ENCODE results near the gene TMC2.

Gene TMC2

DNA sequence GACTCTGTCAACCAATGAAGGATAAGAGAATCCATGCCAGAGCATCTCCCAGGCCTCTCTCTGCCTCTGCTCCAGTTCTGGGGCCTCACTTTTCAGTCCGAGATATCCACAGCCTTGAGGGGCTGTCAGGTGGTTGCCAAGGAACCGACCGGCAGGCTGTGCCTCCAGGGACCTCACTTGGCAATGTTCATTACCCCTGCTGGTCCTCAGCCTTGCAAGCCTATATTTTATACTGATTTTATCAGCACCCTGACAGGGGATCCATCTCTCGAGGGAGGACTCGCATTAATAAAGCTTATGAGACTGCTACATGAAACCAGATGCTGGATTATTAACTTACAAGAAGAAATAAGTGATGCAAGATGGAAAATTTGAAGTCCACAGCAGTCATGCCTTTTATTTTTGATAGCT lies 39.9 kb downstream of the TMC2 start:
- Histone ChIP-seq H3K4me1 (ENCODE audit: control insufficient read depth in 2 of 2, insufficient read depth in 1 of 2, low read depth in 1 of 2, low read length in 2 of 2) (peaks cover 0 to 2% of the 10 kb centered on the region in 2 donors), H2AFZ (ENCODE audit: low read length) (no peak overlapping the region), H2BK120ac (ENCODE audit: low read depth, low read length) (no peak overlapping the region), H2BK15ac (ENCODE audit: low read length) (no peak overlapping the region), H3K14ac (ENCODE audit: low read length) (no peak overlapping the region), H3K36me3 (replicated peaks in 1 of 2; ENCODE audit: control insufficient read depth in 2 of 2, insufficient read depth in 2 of 2, low read length in 2 of 2) (no peaks in the 10 kb centered on the region), H3K27me3 (ENCODE audit: control insufficient read depth in 3 of 3, insufficient read depth in 3 of 3, low read depth in 1 of 3, low read length in 3 of 3) (peaks cover 0 to 22% (median 0%) of the 10 kb centered on the region in 3 experiments), H3K18ac (ENCODE audit: low read length) (no peak overlapping the region), H2AK5ac (ENCODE audit: low read depth, low read length) (no peak overlapping the region), H3K4ac (ENCODE audit: low read length) (no peak overlapping the region), H2BK5ac (ENCODE audit: low read length) (no peak overlapping the region), H3K9me3 (replicated peaks in 1 of 2; ENCODE audit: control insufficient read depth in 2 of 2, insufficient read depth in 1 of 2, low read depth in 1 of 2, low read length in 2 of 2) (no peaks in the 10 kb centered on the region), H3K9ac (ENCODE audit: low read depth, low read length, poor library complexity) (no peak overlapping the region), H3K4me2 (ENCODE audit: insufficient read depth, low read length, poor library complexity, severe bottlenecking) (no peak overlapping the region), H3K79me1 (ENCODE audit: low read depth, low read length) (no peaks in the 10 kb centered on the region), H3K27ac (replicated peaks; ENCODE audit: low read length) (no peak overlapping the region), H3K23ac (ENCODE audit: low read depth, low read length, poor library complexity) (no peak overlapping the region), H4K8ac (ENCODE audit: low read depth, low read length) (no peak overlapping the region), H4K91ac (ENCODE audit: low read depth, low read length, poor library complexity) (no peak overlapping the region), H2BK12ac (ENCODE audit: low read length) (no peak overlapping the region), H3K4me3 (ENCODE audit: low read length in 2 of 2) (no peak overlapping the region)
- no CpG with 5 or more reads among the region's 5 CpGs for WGBS, 2 donors (ENCODE audit: extremely low coverage in 2 of 2, insufficient read length in 2 of 2, insufficient replicate concordance in 1 of 2)
- DNase-seq (ENCODE audit: low spot score), result no peak

DNA sequence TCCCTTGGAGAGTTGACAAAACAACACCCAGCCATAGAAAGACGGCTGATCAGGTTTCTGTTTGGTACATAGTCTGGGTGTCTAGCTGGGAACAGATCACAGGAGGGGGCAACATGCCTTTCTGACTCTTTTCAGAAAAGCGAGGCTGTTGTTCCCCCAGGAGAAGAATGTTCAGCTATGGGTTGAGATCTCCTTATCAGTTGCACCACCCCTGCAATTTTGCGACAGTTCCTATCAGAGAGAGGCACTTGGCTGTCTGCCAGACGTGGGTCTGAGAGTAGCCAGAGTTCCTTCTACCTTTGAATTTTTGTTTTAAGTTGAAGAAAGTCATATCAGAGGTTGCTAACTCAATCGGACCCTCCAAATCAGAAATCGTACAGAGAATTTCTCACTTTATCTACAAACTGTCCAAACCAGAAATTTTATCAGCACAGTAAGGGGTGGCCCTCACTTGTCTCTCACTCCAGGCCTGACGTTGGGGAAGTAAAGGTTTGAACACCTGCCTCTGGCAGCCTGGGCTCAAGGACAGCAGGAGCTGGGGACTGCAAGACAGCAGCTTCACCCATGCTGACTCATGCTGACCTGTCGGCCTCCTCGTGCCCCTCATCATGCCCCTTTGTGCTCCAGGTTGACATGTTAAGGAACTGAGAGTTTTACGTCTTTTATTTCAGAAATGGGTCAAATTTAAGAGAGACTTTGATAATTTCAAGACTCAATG lies 42.3 kb downstream of the TMC2 start:
- WGBS, 2 donors (ENCODE audit: extremely low coverage in 2 of 2, insufficient read length in 2 of 2, insufficient replicate concordance in 1 of 2), result no CpG with 5 or more reads among the region's 10 CpGs
- H3K9ac ChIP-seq (ENCODE audit: low read depth, low read length, poor library complexity), result no peak overlapping the region

DNA sequence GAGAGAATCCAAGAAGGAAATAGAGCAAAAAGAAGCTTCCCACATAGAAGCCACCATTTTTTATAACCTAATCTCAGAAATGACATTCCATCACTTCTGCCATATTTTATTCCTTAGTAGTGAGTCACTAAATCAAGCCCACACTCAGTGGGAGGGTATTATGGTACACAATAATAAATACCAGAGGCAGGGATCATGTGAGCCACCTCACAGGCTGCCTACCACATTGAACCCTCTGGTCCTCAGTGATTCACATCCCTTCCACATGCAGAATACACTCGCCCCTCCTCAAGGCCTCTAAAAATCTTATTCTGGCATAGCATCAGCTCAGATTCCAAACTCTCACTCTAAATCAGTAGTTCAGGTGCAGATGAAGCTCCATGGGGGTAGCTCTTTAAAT lies 49.4 kb downstream of the TMC2 start:
- H3K27me3 ChIP-seq (ENCODE audit: control insufficient read depth in 3 of 3, insufficient read depth in 3 of 3, low read depth in 1 of 3, low read length in 3 of 3), result peaks cover 0 to 12% (median 0%) of the 10 kb centered on the region in 3 experiments
- H2BK12ac ChIP-seq (ENCODE audit: low read length), result no peak overlapping the region
- H2AFZ ChIP-seq (ENCODE audit: low read length), result no peak overlapping the region
- H3K4me1 ChIP-seq (ENCODE audit: control insufficient read depth in 2 of 2, insufficient read depth in 1 of 2, low read depth in 1 of 2, low read length in 2 of 2), result no peaks in the 10 kb centered on the region
- WGBS, 2 donors (ENCODE audit: extremely low coverage in 2 of 2, insufficient read length in 2 of 2, insufficient replicate concordance in 1 of 2), result no CpG with 5 or more reads among the region's 1 CpG
- no peak for DNase-seq (ENCODE audit: low spot score)
- no peak overlapping the region for H4K91ac ChIP-seq (ENCODE audit: low read depth, low read length, poor library complexity)
- H2BK5ac ChIP-seq (ENCODE audit: low read length), result no peak overlapping the region
- no peak overlapping the region for H3K14ac ChIP-seq (ENCODE audit: low read length)
- no peaks in the 10 kb centered on the region for H3K9me3 ChIP-seq (replicated peaks in 1 of 2; ENCODE audit: control insufficient read depth in 2 of 2, insufficient read depth in 1 of 2, low read depth in 1 of 2, low read length in 2 of 2)
- no peak overlapping the region for H3K4ac ChIP-seq (ENCODE audit: low read length)
- H3K36me3 ChIP-seq (replicated peaks in 1 of 2; ENCODE audit: control insufficient read depth in 2 of 2, insufficient read depth in 2 of 2, low read length in 2 of 2), result no peaks in the 10 kb centered on the region
- no peak overlapping the region for H2BK15ac ChIP-seq (ENCODE audit: low read length)
- no peak overlapping the region for H3K4me3 ChIP-seq (ENCODE audit: low read length in 2 of 2)
- H3K4me2 ChIP-seq (ENCODE audit: insufficient read depth, low read length, poor library complexity, severe bottlenecking), result no peak overlapping the region
- no peaks in the 10 kb centered on the region for H3K79me1 ChIP-seq (ENCODE audit: low read depth, low read length)
- H2BK120ac ChIP-seq (ENCODE audit: low read depth, low read length), result no peak overlapping the region
- H3K23ac ChIP-seq (ENCODE audit: low read depth, low read length, poor library complexity), result no peak overlapping the region
- H2AK5ac ChIP-seq (ENCODE audit: low read depth, low read length), result no peak overlapping the region
- H4K8ac ChIP-seq (ENCODE audit: low read depth, low read length), result no peak overlapping the region
- H3K27ac ChIP-seq (replicated peaks; ENCODE audit: low read length), result no peak overlapping the region
- no peak overlapping the region for H3K18ac ChIP-seq (ENCODE audit: low read length)
- no peak overlapping the region for H3K9ac ChIP-seq (ENCODE audit: low read depth, low read length, poor library complexity)

More for the DNA sequence above, 42.3 kb downstream of the TMC2 start:
- no peak overlapping the region for H2BK15ac ChIP-seq (ENCODE audit: low read length)
- no peak overlapping the region for H2BK12ac ChIP-seq (ENCODE audit: low read length)
- H3K9me3 ChIP-seq (replicated peaks in 1 of 2; ENCODE audit: control insufficient read depth in 2 of 2, insufficient read depth in 1 of 2, low read depth in 1 of 2, low read length in 2 of 2), result no peaks in the 10 kb centered on the region
- no peak overlapping the region for H3K4me3 ChIP-seq (ENCODE audit: low read length in 2 of 2)
- no peak for DNase-seq (ENCODE audit: low spot score)
- no peak overlapping the region for H3K27ac ChIP-seq (replicated peaks; ENCODE audit: low read length)
- peaks cover 0 to 2% of the 10 kb centered on the region in 2 donors for H3K4me1 ChIP-seq (ENCODE audit: control insufficient read depth in 2 of 2, insufficient read depth in 1 of 2, low read depth in 1 of 2, low read length in 2 of 2)
- H2BK120ac ChIP-seq (ENCODE audit: low read depth, low read length), result no peak overlapping the region
- H3K14ac ChIP-seq (ENCODE audit: low read length), result no peak overlapping the region
- H4K8ac ChIP-seq (ENCODE audit: low read depth, low read length), result no peak overlapping the region
- H3K23ac ChIP-seq (ENCODE audit: low read depth, low read length, poor library complexity), result no peak overlapping the region
- H2AFZ ChIP-seq (ENCODE audit: low read length), result no peak overlapping the region
- no peak overlapping the region for H4K91ac ChIP-seq (ENCODE audit: low read depth, low read length, poor library complexity)
- H3K27me3 ChIP-seq (ENCODE audit: control insufficient read depth in 3 of 3, insufficient read depth in 3 of 3, low read depth in 1 of 3, low read length in 3 of 3), result peaks cover 0 to 29% (median 0%) of the 10 kb centered on the region in 3 experiments
- no peak overlapping the region for H3K18ac ChIP-seq (ENCODE audit: low read length)
- H2BK5ac ChIP-seq (ENCODE audit: low read length), result no peak overlapping the region
- H3K36me3 ChIP-seq (replicated peaks in 1 of 2; ENCODE audit: control insufficient read depth in 2 of 2, insufficient read depth in 2 of 2, low read length in 2 of 2), result no peaks in the 10 kb centered on the region
- no peak overlapping the region for H3K4ac ChIP-seq (ENCODE audit: low read length)
- no peaks in the 10 kb centered on the region for H3K79me1 ChIP-seq (ENCODE audit: low read depth, low read length)
- no peak overlapping the region for H2AK5ac ChIP-seq (ENCODE audit: low read depth, low read length)
- no peak overlapping the region for H3K4me2 ChIP-seq (ENCODE audit: insufficient read depth, low read length, poor library complexity, severe bottlenecking)

DNA sequence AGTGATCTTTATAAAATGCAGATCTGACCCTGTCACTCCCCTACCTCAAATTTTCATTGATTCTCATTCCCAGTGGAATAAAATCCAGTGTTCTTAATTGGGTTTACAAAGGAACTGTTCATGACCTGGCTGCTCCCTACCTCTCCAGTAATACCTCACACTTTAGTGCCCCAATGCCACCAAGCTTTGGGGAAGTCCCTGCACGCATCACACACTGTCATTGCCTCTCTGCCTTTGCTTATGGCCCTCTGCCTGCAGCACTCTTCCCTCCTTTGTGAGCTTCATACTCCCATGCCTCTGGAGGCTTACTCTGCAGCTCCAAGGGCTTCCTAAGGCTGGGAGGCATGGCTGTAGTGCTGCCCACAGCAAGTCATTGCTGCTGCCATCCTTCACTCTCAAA lies 57.4 kb downstream of the TMC2 start:
- H2BK5ac ChIP-seq (ENCODE audit: low read length), result no peak overlapping the region
- peaks cover 0 to 2% of the 10 kb centered on the region in 2 donors for H3K36me3 ChIP-seq (replicated peaks in 1 of 2; ENCODE audit: control insufficient read depth in 2 of 2, insufficient read depth in 2 of 2, low read length in 2 of 2)
- H3K9ac ChIP-seq (ENCODE audit: low read depth, low read length, poor library complexity), result peak overlapping the region; percentile 60
- H4K91ac ChIP-seq (ENCODE audit: low read depth, low read length, poor library complexity), result no peak overlapping the region
- no peak for DNase-seq (ENCODE audit: low spot score)
- no CpG with 5 or more reads among the region's 1 CpG for WGBS, 2 donors (ENCODE audit: extremely low coverage in 2 of 2, insufficient read length in 2 of 2, insufficient replicate concordance in 1 of 2)
- peak overlapping the region; percentile 89 for H3K14ac ChIP-seq (ENCODE audit: low read length)
- no peak overlapping the region for H2AK5ac ChIP-seq (ENCODE audit: low read depth, low read length)
- no peak overlapping the region for H2BK120ac ChIP-seq (ENCODE audit: low read depth, low read length)
- no peak overlapping the region for H4K8ac ChIP-seq (ENCODE audit: low read depth, low read length)
- H2AFZ ChIP-seq (ENCODE audit: low read length), result no peak overlapping the region
- peaks cover 0 to 16% (median 2%) of the 10 kb centered on the region in 3 experiments for H3K27me3 ChIP-seq (ENCODE audit: control insufficient read depth in 3 of 3, insufficient read depth in 3 of 3, low read depth in 1 of 3, low read length in 3 of 3)
- H3K4ac ChIP-seq (ENCODE audit: low read length), result no peak overlapping the region
- H3K27ac ChIP-seq (replicated peaks; ENCODE audit: low read length), result no peak overlapping the region
- H3K79me1 ChIP-seq (ENCODE audit: low read depth, low read length), result no peaks in the 10 kb centered on the region
- H3K4me1 ChIP-seq (ENCODE audit: control insufficient read depth in 2 of 2, insufficient read depth in 1 of 2, low read depth in 1 of 2, low read length in 2 of 2), result no peaks in the 10 kb centered on the region
- no peak overlapping the region for H3K23ac ChIP-seq (ENCODE audit: low read depth, low read length, poor library complexity)
- peaks cover 0 to 2% of the 10 kb centered on the region in 2 donors for H3K9me3 ChIP-seq (replicated peaks in 1 of 2; ENCODE audit: control insufficient read depth in 2 of 2, insufficient read depth in 1 of 2, low read depth in 1 of 2, low read length in 2 of 2)
- H2BK12ac ChIP-seq (ENCODE audit: low read length), result no peak overlapping the region
- no peak overlapping the region for H2BK15ac ChIP-seq (ENCODE audit: low read length)
- no peak overlapping the region for H3K4me3 ChIP-seq (ENCODE audit: low read length in 2 of 2)
- no peak overlapping the region for H3K18ac ChIP-seq (ENCODE audit: low read length)
- H3K4me2 ChIP-seq (ENCODE audit: insufficient read depth, low read length, poor library complexity, severe bottlenecking), result no peak overlapping the region

All from neuronal stem cell (in vitro differentiated cells).